H1 (cell line): ENCODE results near the gene ABHD14A.

Experiments
- CTCF ChIP-seq, 3 experiments: IDR thresholded peaks; 1 replicate in 2 of 3; 2 replicates in 1 of 3; pipeline versions ENCODE4 v1.5.1 to v1.6.1; 2011; ENCODE audit warnings: low read length in 3 of 3, mild to moderate bottlenecking in 3 of 3, inconsistent platforms in 2 of 3, low read depth in 1 of 3, moderate library complexity in 1 of 3; ENCODE audit not compliant: insufficient read depth in 1 of 3; ENCODE audit errors: control extremely low read depth in 1 of 3
- HDAC2 ChIP-seq, 2 experiments: fragments of 300-600 bp in 1 of 2; sonication (generic) in 1 of 2; IDR thresholded peaks; 2 replicates each; pipeline ENCODE4 v1.6.1; 2011 to 2012; ENCODE audit warnings: low read depth in 2 of 2, low read length in 2 of 2, mild to moderate bottlenecking in 2 of 2, moderate library complexity in 2 of 2, borderline replicate concordance in 1 of 2, inconsistent platforms in 1 of 2

DNA sequence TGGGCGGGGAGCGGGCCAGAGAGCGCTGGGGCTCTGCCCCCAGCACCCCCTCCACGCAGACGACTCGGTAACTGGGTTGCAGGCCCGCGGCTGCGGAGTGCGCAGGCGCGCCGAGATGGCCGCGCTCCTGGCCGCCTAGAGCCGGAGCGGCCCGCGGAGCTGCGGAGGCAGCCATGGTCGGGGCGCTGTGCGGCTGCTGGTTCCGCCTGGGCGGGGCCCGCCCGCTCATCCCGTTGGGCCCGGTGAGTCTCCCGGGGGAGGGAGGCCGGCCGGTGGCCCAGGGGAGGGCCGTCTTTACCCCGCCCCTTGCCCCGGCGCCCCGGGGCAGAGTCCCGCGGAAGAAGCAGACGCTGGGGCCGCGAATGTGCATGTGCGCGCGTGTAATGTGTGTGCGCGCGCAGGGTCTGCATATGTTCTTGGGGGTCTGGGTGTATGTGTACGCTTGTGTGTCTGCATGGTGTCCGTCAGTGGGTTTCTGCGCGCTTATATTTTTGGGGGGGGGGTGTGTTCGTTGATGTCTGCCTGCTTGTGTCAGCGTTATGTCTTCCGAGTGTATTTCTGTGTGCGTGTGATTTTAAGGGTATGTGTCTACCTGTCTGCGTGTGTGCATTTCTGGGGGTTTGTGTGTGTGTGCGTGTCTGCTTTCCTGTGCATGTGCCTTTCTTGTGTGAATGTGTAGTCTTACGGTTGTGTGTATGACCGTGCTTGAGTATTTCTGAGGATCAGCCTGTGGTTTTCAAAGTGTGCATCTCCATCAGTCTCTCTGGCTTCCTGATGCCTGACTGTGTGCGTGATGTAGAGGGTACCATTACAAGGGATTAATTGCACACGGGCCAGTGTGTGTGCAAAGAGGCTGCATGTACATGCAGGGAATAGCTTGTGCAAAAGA is at the start of gene ABHD14A:
- TF ChIP-seq CTCF (IDR thresholded peaks at IDR 0.05; ENCODE audit: control extremely low read depth in 1 of 3, insufficient read depth in 1 of 3, low read depth in 1 of 3, low read length in 3 of 3): no peak
- TF ChIP-seq HDAC2 (IDR thresholded peaks at IDR 0.05; ENCODE audit: borderline replicate concordance in 1 of 2, low read depth in 2 of 2, low read length in 2 of 2): no peak
